CD4-positive, alpha-beta T cell treated with Interleukin-2 at 100 ng/mL for 4 hours (primary cell): Measurements from ENCODE around the gene P2RX1.

Experiments used
- DNase-seq: peaks from one replicate; pipeline ENCODE4 v3.0.0-alpha.2; 2020; ENCODE audit warnings: low spot score

The P2RX1 gene

DNA sequence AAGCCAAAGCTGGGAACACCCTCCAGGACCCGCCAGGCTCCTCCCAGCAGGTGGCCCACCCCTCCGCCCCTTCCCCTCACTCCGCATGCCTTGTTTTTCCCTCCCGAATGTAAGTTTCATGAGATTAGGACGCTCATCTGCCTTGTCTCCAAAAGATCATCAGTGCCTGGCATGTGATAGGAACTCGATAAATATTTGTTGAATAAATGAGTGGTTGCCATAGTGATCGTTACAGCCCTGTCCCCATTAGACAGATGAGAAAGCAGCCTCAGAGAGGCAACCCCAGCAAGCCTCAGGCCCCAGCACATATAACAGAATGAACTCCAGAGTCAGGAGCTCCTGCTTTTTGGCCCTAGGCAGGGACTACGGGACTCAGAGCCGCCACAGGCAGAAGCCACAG, 28.5 kb downstream of the P2RX1 start:
- DNase-seq: peak; percentile 7

GRCh38 chr17:3887394-3887793, 28.9 kb downstream of the P2RX1 start:
- DNase-seq: no peak

- DNase-seq: peak; percentile 20
These were observed 29.5 kb downstream of the P2RX1 start for GRCh38 chr17:3886776-3887175.

GRCh38 chr17:3885970-3886369, 30.3 kb downstream of the P2RX1 start:
- no peak for DNase-seq

- DNase-seq: no peak
These were observed 31.0 kb downstream of the P2RX1 start for GRCh38 chr17:3885271-3885670.

- DNase-seq: no peak
These were observed 32.1 kb downstream of the P2RX1 start for GRCh38 chr17:3884188-3884587.

DNA sequence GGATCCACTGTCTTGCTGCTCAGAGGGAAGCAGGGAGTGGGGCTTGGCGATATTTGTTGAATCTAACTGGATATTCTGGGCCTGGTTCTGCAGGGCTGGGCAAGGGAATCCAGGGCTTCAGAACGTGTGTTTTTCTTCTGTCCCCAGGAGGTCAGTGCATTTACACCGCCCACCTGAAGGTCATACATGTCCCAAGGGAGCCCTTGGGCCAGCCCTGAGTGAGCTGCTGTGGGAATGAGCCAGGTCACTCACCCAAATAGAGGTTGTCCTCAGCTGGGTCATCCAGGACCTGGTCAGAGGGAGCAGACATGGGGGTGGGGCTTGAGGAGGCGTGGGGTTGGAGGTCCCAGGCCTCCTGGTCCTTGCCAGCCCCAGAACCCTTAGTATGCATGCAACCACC, 34.0 kb downstream of the P2RX1 start:
- DNase-seq: no peak

DNA sequence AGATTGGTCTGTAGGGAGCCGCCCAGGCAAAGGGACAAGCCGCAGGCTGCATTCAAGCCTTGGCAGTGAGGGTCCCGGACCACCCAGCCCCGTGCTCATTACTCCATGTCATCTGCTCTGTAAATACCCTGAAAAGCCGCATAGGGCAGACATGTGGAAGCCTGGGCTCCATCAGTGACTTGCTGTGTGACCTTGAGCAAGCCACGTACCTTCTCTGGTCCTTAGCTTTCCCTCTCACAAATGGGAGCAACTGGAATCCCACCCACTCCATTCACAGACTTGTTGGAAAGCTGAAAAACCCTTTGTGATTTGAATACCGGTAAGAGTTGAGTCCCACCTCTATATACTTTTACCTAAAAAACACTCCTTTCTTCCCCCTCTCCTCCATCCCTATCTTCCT, 35.3 kb downstream of the P2RX1 start:
- no peak for DNase-seq

GRCh38 chr17:3879591-3880417, 36.5 kb downstream of the P2RX1 start:
- no peak for DNase-seq

DNA sequence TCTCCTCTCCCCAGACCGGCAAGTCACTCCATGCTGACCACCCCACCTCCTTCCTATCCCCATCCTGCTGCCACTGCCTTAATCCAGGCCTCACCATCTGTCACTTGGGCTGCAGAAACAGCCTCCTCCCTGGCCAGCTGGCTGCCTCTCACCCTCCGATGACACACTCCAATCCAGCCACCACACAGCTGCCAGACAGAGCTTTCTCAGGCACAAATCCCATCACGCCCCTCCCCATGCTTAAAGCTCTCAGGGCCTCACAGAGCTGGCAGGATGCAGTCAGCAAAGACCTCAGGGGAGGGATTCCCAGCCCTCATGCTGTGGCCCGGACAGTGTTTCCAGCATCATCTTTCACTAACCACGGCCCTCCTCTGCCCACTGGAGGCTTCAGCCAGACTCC, 37.1 kb downstream of the P2RX1 start:
- DNase-seq: no peak

GRCh38 chr17:3877220-3877619, 39.0 kb downstream of the P2RX1 start:
- DNase-seq: no peak

DNA sequence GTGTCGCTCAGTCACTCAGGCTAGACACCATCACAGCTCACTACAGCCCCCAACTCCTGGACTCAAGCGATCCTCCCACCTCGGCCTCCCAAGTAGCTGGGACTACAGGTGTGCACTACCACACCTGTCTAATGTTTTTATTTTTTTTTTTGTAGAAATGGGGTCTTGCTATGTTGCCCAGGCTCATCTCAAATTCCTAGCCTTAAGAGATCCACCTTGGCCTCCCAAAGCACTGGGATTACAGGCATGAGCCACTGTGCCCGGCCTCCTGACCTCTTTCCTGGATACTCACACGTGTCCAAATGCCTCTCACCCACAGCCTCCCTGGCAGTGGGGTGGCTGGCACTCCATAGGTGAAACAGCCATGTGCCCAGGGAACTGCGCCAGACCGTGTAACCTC, 40.9 kb downstream of the P2RX1 start:
- no peak for DNase-seq

DNA sequence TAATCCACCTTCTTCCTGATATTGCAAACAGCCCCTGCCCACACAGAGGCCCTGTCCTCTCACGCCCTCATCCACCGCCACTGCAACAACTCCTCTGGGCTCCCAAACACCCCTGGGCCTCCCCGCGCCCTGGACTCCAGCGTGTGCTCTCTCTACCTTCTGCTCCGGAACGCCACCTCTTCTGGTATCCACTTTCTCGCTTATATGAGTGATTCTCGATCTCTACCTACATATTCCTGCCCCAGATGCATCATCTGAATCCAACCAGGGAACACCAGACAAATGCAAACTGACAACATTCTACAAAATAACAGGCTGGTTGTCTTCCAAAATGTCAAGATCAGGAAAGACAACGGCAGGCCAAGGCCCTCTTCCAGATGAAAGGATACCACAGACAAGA, 42.4 kb downstream of the P2RX1 start:
- DNase-seq: no peak

DNA sequence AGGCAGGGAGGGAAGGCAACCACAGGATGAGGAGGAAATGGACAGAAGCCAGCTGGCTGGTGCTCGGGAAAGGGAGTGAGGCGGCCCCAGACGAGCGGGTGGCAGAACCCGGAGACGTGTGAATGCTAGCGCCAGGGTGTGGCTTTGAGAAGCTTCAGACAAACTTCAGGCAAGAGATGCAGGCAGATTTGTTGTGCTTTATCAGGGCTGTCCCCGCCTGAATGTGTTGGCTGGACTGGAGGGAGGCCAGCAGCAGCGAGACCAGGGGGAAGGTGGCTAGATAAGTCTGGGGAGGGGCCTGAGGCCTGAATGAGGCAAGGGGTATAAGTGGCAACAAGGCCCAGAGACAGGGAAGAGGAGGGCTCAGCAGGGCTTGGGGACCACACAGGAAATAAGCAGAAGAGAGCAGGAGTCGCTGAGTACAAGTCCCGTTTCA, 45.4 kb downstream of the P2RX1 start:
- DNase-seq: no peak

DNA sequence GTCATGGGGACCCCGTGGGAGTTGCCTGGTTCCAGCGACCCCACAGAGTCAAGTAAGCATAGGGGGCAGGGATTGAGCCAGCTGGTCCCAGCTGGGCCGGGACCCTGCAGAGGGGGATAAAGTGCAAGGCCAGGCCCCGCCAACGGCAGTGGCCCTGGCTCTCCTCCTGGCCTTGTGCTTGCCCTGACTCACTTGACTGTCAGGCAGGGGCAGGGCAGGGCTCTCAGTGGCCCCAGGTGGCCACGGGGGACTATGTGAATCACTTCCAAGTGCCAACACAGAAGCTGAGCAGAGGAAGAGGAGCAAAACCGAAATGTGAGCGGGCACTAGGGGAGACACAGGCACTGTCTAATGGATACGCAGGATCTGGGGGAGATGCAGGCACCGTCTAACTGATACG, 48.7 kb downstream of the P2RX1 start:
- DNase-seq: no peak

DNA sequence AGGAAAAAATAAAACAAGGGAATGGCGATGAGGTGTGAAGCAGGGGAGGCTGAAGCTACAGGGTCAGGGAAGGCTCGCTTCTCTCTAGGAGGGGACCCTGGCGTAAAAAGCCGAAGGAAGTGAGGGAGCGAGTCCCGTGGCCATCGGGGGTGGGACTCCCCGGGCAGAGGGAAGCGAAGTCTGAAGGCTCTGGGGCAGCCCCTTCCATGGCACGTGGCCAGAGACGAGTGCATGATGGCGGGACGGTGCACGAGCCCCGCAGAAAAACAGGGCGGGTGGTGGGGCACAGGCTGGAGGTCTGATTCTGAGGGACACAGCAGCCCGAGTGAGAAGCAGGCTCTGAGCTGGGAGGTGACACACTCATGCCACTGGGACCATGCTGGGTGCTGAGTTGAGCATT, 49.2 kb downstream of the P2RX1 start:
- DNase-seq: no peak

DNA sequence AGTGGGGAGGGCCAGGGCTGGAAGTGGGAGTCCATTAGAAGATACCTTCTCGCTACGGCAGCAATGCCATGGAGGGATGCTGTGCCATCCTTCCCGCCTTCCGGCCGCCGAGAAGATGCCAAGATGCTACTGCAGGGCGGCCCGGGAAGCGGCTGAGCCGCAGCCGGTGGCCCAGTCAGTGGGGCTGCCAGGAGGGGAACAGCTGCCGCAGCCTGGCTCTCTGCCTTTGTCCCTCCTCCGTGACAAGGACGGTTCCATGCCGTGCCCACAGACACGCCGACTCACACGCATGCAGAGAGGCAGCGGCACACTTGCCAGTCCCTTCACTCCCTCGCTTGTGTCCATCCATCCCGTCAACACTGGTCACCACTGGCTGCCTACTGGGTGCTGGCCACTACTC, 50.0 kb downstream of the P2RX1 start:
- DNase-seq: no peak

DNA sequence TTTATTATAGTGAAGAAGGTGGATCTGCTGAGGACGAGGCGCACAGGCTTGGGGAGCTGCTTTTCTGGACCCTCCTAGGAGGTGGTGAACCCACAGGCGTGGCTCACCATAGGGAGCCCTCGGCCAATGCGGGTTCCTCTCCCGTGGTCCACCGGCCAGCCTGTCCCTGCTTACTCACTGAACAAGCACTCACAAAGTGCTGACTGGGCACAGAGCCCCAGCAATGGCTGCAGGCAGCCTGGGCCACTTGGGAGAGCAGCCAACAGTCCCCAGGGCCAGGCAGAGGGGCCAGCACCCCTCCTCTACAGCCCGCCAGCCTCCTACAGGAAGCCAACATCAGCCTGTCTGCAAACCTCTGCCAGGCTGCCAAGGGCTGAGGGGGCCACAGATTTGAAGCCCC, 51.1 kb downstream of the P2RX1 start:
- DNase-seq: no peak

GRCh38 chr17:3864534-3864933, 51.7 kb downstream of the P2RX1 start:
- DNase-seq: no peak

GRCh38 chr17:3861761-3862681, 54.2 kb downstream of the P2RX1 start:
- no peak for DNase-seq

DNA sequence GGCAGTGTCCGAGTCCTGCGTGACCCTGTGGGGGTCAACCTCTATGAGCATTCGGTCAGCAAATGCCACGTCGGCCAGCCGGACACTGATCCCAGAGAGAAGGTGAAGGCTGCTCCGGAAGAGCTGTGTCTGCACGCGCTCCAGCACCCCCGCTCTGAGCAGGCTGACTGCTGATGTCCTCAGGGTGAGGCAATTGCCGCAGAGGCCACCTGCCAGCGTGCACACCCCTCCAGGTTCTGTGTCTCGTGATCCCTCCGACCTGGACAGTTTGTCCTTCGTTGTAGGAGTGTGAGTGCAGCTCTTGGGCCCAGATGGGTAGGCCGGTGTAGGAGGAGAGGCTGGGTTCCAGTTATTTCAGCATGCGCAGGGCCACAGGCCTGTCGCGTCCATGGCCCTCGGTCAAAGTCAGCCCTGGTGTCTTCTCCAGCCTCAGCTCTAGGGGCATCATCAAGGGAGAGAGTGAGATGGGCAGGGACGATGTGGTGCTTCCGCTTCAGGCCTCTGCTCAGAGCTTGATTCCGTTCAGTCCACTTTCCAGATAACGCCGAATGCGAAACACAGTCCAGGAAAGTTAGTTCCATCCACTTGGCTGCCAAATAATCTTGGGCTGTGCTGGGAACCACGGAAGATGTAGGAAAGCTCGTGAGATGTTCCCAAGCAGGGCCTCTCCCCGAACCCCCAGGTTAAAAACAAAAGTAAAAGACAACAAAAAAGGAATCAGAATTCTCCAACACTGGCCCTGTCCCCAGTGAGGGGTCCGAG, 55.1 kb downstream of the P2RX1 start:
- no peak for DNase-seq

DNA sequence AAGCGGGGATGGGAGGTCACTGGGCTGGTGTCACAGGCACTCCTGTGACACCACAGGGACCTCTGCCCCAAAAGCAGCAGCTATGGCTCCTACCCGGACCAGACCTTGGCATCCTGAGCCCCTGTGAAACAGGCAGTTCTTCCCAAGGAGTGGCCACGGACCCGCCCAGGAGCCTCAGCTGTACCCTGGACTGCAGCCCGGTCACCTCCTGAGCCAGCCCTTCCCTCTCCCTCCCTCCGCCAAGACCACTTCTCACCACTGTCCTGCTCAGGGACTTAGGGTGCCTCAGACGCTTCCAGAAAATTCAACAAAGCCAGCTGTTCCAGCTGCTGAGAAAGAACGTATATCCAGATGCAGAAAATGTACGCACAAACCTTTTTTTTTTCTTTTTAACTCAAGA, 56.3 kb downstream of the P2RX1 start:
- DNase-seq: no peak
